Tibial nerve (tissue), 4 donors: ENCODE data around the gene UMAD1.

Experiments used
- EP300 ChIP-seq, 2 donors: sonication (generic); formaldehyde crosslinking; IDR thresholded peaks; one replicate each; pipeline ENCODE4 v1.6.1; 2017; ENCODE audit warnings: antibody characterized with exemption in 2 of 2, mild to moderate bottlenecking in 1 of 2
- POLR2A ChIP-seq, 2 donors: fragments of 450-650 bp; IDR thresholded peaks; one replicate each; pipeline ENCODE4 v1.6.1; 2017; ENCODE audit warnings: antibody characterized with exemption in 2 of 2, mild to moderate bottlenecking in 2 of 2, moderate library complexity in 2 of 2
- TF ChIP-seq, protein P1 (sequence below), 5 experiments: fragments of 200-600 bp in 3 of 5; fragments of 450-650 bp in 2 of 5; sonication (generic) in 3 of 5; IDR thresholded peaks; one replicate each; pipeline ENCODE4 v1.5.1; 2016 to 2019; ENCODE audit warnings: antibody characterized with exemption in 5 of 5, mild to moderate bottlenecking in 3 of 5, moderate library complexity in 2 of 5

DNA sequence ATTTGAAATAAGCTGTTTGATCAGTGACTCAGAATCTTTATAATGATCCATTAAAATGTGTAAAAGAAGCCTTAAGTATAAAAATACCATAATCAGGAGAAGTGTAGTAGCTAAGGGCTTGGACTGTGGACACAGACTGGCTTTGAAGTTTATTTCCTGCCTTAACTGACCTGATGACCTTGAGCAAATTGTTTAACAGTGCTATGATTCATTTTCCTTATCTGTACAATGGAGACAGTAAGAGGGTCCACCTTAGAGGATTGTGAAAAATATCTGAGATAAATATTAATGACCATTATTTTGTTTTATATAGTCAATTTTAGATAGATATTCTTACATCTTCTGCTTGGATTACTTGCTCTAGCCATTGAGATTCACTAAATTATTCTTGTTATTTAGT lies 91.2 kb downstream of the UMAD1 start:
- TF ChIP-seq, protein P1, sequence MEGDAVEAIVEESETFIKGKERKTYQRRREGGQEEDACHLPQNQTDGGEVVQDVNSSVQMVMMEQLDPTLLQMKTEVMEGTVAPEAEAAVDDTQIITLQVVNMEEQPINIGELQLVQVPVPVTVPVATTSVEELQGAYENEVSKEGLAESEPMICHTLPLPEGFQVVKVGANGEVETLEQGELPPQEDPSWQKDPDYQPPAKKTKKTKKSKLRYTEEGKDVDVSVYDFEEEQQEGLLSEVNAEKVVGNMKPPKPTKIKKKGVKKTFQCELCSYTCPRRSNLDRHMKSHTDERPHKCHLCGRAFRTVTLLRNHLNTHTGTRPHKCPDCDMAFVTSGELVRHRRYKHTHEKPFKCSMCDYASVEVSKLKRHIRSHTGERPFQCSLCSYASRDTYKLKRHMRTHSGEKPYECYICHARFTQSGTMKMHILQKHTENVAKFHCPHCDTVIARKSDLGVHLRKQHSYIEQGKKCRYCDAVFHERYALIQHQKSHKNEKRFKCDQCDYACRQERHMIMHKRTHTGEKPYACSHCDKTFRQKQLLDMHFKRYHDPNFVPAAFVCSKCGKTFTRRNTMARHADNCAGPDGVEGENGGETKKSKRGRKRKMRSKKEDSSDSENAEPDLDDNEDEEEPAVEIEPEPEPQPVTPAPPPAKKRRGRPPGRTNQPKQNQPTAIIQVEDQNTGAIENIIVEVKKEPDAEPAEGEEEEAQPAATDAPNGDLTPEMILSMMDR (IDR thresholded peaks at IDR 0.05), result no peak
- TF ChIP-seq POLR2A (IDR thresholded peaks at IDR 0.05), result no peak
- no peak for TF ChIP-seq EP300 (IDR thresholded peaks at IDR 0.05)
